ENCODE results near the gene PGM1. TPM values are rescaled to one million over a fixed set of nuclear protein-coding genes. Genes with fewer than 3 reads are reported as not detected.
A peak's percentile ranks its signal among the peaks of the same experiment; 100 is the strongest.

The PGM1 gene
- total RNA-seq, 1 donor: 62.2 TPM

- no peak for DNase-seq (ENCODE audit: low read depth)
- H3K4me3 ChIP-seq (ENCODE audit: low read depth, low read length): no peak overlapping the region
- TF ChIP-seq CTCF (IDR thresholded peaks at IDR 0.05; ENCODE audit: insufficient read depth, low read depth, low read length): no peak
These were observed 50.3 kb downstream of the PGM1 start for GRCh38 chr1:63643517-63643916.

GRCh38 chr1:63643926-63644325 lies 50.7 kb downstream of the PGM1 start:
- DNase-seq (ENCODE audit: low read depth): no peak
- no peak for TF ChIP-seq CTCF (IDR thresholded peaks at IDR 0.05; ENCODE audit: insufficient read depth, low read depth, low read length)
- no peak overlapping the region for H3K4me3 ChIP-seq (ENCODE audit: low read depth, low read length)

- H3K4me3 ChIP-seq (ENCODE audit: low read depth, low read length): no peak overlapping the region
- DNase-seq (ENCODE audit: low read depth): no peak
- TF ChIP-seq CTCF (IDR thresholded peaks at IDR 0.05; ENCODE audit: insufficient read depth, low read depth, low read length): no peak
These were observed 52.1 kb downstream of the PGM1 start for GRCh38 chr1:63645317-63645716.

- no peak for DNase-seq (ENCODE audit: low read depth)
- no peak overlapping the region for H3K4me3 ChIP-seq (ENCODE audit: low read depth, low read length)
- TF ChIP-seq CTCF (IDR thresholded peaks at IDR 0.05; ENCODE audit: insufficient read depth, low read depth, low read length): no peak
These were observed 55.5 kb downstream of the PGM1 start for GRCh38 chr1:63648689-63649088.

GRCh38 chr1:63651161-63651701 lies 58.0 kb downstream of the PGM1 start:
- peak; percentile 19 for DNase-seq (ENCODE audit: low read depth)
- no peak for TF ChIP-seq CTCF (IDR thresholded peaks at IDR 0.05; ENCODE audit: insufficient read depth, low read depth, low read length)

GRCh38 chr1:63653976-63654375 lies 60.8 kb downstream of the PGM1 start:
- no peak for TF ChIP-seq CTCF (IDR thresholded peaks at IDR 0.05; ENCODE audit: insufficient read depth, low read depth, low read length)

More at GRCh38 chr1:63651161-63651701, 58.0 kb downstream of the PGM1 start:
- H3K4me3 ChIP-seq (ENCODE audit: low read depth, low read length): no peak overlapping the region

GRCh38 chr1:63659448-63659847 lies 66.2 kb downstream of the PGM1 start:
- no peak overlapping the region for H3K4me3 ChIP-seq (ENCODE audit: low read depth, low read length)
- TF ChIP-seq CTCF (IDR thresholded peaks at IDR 0.05; ENCODE audit: insufficient read depth, low read depth, low read length): no peak
- DNase-seq (ENCODE audit: low read depth): no peak

More at GRCh38 chr1:63653976-63654375, 60.8 kb downstream of the PGM1 start:
- no peak overlapping the region for H3K4me3 ChIP-seq (ENCODE audit: low read depth, low read length)
- no peak for DNase-seq (ENCODE audit: low read depth)

Measured in fibroblast of villous mesenchyme (primary cell).